ENCODE results near the gene LGI2. TPM values are rescaled to one million over a fixed set of nuclear protein-coding genes. Genes with fewer than 3 reads are reported as not detected.
"Not testable (repeated sequence)": the region's sequence is repeated elsewhere in the genome, so short reads cannot be mapped to it uniquely, and the experiment has no call there.

The LGI2 gene
- total RNA-seq, result 1.7 TPM

GRCh38 chr4:25030277-25031076 is at the start of gene LGI2:
TSS of gene LGI2 (minus strand) at chr4:25030946. CDS start at chr4:25030693, 253 bp downstream.
- DNase-seq, result peak; percentile 41

GRCh38 chr4:25078523-25078922 is 47.8 kb upstream of the LGI2 start:
- DNase-seq, result no peak

GRCh38 chr4:25076625-25077398 is 46.1 kb upstream of the LGI2 start:
- DNase-seq, result no peak

GRCh38 chr4:25075851-25076250 is 45.1 kb upstream of the LGI2 start:
- no peak for DNase-seq

GRCh38 chr4:25075129-25075528 is 44.4 kb upstream of the LGI2 start:
- DNase-seq, result no peak

GRCh38 chr4:25070545-25070944 is 39.8 kb upstream of the LGI2 start:
- no peak for DNase-seq

- no peak for DNase-seq
Measured at GRCh38 chr4:25069014-25069413, 38.3 kb upstream of the LGI2 start.

- no peak for DNase-seq
Measured at GRCh38 chr4:25068386-25068785, 37.6 kb upstream of the LGI2 start.

GRCh38 chr4:25065932-25066590 is 35.3 kb upstream of the LGI2 start:
- no peak for DNase-seq

GRCh38 chr4:25065431-25065858 is 34.7 kb upstream of the LGI2 start:
- DNase-seq, result no peak

- not testable (repeated sequence) for DNase-seq
Measured at GRCh38 chr4:25064447-25064846, 33.7 kb upstream of the LGI2 start.

GRCh38 chr4:25063116-25063515 is 32.4 kb upstream of the LGI2 start:
- DNase-seq, result no peak

GRCh38 chr4:25062098-25062497 is 31.4 kb upstream of the LGI2 start:
- DNase-seq, result no peak

GRCh38 chr4:25061602-25062001 is 30.9 kb upstream of the LGI2 start:
- no peak for DNase-seq

GRCh38 chr4:25060963-25061340 is 30.2 kb upstream of the LGI2 start:
- DNase-seq, result no peak

- DNase-seq, result no peak
Measured at GRCh38 chr4:25060241-25060962, 29.7 kb upstream of the LGI2 start.

GRCh38 chr4:25059791-25060190 is 29.0 kb upstream of the LGI2 start:
- no peak for DNase-seq

- no peak for DNase-seq
Measured at GRCh38 chr4:25058796-25059195, 28.1 kb upstream of the LGI2 start.

GRCh38 chr4:25057299-25057698 is 26.6 kb upstream of the LGI2 start:
- DNase-seq, result no peak

GRCh38 chr4:25052037-25052436 is 21.3 kb upstream of the LGI2 start:
- DNase-seq, result not testable (repeated sequence)

- DNase-seq, result no peak
Measured at GRCh38 chr4:25051534-25051933, 20.8 kb upstream of the LGI2 start.

- DNase-seq, result no peak
Measured at GRCh38 chr4:25050370-25051078, 19.8 kb upstream of the LGI2 start.

Measured in occipital lobe (tissue), 2 donors.